ENCODE measurements around the gene RPS6KL1.

Gene RPS6KL1, protein sequence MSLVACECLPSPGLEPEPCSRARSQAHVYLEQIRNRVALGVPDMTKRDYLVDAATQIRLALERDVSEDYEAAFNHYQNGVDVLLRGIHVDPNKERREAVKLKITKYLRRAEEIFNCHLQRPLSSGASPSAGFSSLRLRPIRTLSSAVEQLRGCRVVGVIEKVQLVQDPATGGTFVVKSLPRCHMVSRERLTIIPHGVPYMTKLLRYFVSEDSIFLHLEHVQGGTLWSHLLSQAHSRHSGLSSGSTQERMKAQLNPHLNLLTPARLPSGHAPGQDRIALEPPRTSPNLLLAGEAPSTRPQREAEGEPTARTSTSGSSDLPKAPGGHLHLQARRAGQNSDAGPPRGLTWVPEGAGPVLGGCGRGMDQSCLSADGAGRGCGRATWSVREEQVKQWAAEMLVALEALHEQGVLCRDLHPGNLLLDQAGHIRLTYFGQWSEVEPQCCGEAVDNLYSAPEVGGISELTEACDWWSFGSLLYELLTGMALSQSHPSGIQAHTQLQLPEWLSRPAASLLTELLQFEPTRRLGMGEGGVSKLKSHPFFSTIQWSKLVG

GRCh38 chr14:74922752-74923401, at the start of gene RPS6KL1:
Gene RPS6KL1, minus strand, starts transcription at chr14:74923260. Its CDS starts 1,719 bp downstream, at chr14:74921541.
- DNase-seq, result peak; percentile 59

- no peak for DNase-seq
Measured at GRCh38 chr14:74968811-74969210, 45.8 kb upstream of the RPS6KL1 start.

DNA sequence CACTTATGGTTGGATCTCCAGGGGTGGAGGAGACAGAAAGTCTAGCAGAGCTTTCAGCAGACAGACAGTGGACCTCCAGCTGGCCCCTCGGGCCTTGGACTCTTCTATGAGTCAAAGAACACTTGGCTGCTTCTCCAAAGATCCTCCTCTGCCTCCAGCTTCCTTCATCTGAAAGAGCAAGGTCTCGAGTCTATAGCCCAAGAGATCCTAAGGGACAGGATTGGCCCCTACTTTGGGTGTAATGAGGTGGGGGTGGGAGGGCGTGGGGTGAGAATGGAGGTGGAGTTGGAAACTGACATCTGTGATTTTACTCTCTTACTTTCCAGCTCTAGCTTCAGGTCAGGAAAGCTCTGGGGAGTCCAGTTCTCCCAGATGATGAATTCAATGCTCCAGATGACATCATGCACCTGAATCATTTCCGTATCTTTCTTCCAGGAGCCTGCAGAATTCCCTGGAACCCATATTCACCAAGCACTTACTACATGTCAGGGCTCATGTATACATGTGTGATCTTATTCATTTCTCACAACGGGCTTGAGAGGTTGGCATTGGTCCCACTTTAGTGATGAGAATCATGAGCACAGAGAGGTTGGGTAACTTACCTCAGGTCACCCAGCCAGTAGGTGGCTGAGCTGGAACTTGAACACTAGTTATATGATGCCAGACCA, 42.6 kb upstream of the RPS6KL1 start:
- DNase-seq, result no peak

- no peak for DNase-seq
Measured at GRCh38 chr14:74964787-74965485, 41.9 kb upstream of the RPS6KL1 start.

GRCh38 chr14:74963705-74964271, 40.7 kb upstream of the RPS6KL1 start:
- DNase-seq, result no peak

DNA sequence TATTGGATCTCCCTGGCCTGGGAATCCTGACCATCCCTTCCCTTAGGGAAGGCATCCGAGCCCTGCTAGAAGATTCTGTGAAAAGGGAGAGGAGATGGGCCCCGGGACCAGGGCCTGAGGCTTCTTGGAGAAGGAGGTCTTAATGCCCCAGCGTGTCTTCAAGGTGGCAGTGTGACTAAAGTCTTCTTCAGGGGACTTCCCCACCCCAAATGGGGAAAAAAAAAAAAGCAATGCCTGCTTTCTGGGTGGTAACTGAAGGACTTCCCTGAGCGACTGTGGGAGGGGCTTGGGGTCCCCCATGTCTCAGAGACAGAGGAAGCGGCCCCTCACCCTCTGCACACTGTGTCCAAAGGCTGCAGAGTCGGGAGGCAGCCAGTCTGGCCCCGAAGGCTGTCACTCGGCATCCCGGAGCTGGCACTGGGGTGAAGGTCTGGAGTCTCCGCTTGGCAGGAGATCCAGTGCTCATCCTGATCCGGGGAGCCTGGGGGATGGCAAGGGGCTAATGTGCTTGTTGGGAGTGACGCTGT, 40.2 kb upstream of the RPS6KL1 start:
- no peak for DNase-seq

- DNase-seq, result no peak
Measured at GRCh38 chr14:74962493-74962892, 39.4 kb upstream of the RPS6KL1 start.

DNA sequence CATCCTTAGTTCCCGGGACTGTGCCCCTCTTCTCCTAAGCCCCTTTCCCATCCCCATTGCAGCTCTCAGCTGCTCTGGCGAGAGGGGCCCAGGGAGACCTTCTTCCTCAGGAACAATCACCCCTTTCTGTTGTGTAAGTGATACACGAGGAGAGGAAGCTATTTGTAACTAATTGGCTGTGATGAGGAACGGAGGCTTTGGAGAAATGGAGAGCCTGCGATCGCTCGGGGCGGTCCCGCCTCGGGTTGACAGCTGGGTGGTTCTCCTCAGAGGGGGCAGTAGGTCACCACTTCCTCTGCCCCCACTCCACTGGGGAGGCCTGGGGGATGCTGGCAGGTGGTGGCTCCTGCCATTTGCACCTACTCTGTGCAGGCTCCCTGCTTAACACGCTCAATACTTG, 39.0 kb upstream of the RPS6KL1 start:
- DNase-seq, result no peak

DNA sequence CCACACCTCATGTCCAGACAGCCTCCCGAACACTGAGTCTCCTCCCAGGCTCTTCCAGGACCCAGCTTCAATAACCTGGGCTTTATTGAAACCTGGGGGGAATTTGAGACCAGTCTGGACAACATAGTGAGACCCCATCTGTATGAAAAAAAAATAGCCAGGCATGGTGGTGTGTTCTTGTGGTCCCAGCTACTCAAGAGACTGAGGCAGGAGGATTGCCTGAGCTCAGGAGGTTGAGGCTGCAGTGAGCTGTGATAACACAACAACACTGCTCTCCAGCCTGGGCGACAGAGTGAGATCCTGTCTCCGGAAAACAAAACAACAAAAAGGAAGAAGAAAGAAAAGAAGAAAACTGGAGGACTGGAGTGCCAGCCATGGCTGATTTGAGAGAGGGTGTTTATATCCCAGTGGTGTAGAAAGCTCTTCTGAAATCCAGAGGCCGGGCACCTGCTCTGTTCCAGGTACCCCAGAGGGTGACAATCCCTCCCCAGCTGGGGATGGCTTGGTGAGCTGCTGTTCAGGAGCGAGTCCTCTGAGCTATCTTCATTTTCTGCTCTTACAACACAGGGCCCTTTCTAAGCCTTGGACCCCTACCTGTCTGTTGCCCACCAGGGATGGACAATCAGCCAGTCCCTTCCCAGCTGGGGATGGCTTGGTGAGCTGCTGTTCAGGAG, 38.3 kb upstream of the RPS6KL1 start:
- DNase-seq, result no peak

DNA sequence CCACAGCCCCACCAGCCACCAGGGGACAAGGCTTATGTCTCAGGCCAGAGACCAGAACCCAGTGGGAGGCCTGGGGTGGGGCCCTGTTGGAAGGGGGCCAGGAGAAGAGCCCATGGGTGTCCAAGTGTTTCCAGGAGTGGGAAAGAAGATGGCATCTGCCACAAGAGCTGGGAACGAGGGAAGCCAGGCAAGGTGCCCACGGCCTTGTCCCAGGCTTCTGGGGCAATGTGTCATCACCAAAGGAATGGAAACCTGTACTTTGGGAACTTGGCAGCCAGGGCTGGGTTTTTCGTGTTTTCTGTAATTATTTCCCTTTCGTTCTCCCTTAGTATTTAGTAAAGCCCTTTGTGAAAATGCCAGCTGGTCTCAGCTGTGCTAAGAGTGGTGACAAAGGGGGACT, 37.7 kb upstream of the RPS6KL1 start:
- DNase-seq, result no peak

GRCh38 chr14:74959596-74960180, 36.6 kb upstream of the RPS6KL1 start:
- no peak for DNase-seq

GRCh38 chr14:74956280-74957072, 33.4 kb upstream of the RPS6KL1 start:
- DNase-seq, result no peak

DNA sequence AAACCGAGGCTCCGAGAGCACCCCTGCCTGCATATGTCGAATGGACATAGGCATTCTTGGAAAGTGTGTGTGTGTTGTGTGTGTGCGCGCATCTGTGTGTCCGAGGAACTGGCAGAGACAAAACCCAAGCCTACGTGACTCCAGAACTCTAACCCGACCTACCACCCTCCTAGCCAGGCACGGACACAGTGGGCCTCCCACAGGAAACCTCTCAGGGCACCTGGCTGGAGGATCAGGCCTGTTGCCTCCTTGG, 32.9 kb upstream of the RPS6KL1 start:
- DNase-seq, result no peak

DNA sequence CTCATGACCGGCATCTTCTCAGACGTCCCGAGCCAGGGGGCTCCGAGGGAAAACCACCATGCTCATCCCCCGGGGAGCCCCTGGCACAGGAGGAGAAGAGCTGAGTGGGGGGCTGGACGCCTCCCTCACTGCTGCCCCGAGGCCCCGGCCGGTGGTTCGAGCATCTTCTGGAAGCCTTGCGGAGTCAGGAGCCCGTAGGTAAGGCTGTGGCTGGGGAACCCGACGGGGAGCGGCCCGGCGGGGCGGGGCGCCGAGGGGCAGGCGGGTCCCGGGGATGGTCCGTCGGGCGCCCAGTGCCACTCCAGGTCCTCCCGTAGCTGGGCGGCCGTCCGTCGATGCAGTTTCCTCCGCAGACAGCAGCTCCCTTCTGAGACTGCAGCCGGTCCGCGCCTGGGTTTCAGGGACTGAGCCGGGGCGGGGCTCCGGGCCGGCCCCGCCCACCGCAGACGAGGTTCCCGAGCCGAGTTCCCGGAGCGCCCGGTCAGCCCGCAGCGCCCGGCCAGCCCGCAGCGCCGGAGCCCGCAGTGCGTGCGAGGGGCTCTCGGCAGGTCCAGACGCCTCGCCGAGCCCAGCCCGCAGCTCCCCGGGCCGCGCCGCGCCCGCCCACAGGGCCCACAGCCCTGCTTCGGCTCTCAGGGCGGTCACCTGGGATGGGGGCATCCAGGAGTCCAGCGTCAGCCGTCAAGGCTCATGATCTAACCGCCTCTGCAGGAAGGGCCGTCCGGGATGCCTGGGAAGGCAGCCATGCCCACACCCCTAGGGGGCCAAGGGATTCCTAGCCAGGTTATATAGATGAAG, 32.4 kb upstream of the RPS6KL1 start, which contains the start of gene PGF:
Gene PGF (minus strand): TSS at position 369 of the 798 bp plus-strand sequence. CDS start 355 bp downstream, at position 14.
- DNase-seq, result no peak

DNA sequence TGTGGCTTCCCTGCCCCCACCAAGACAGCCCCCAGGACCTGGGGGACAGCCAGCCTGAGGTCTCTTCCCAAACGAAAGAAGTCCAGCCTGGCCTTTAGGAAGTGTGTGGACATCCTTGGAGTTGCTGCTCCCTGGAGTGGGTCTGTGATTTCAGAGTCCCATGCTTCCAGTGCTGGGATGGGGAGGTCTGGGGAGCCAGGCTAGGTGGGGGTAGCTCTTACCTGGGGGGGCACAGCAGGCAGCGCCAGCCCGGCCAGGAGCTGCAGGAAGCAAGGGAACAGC, 31.8 kb upstream of the RPS6KL1 start:
- no peak for DNase-seq

DNA sequence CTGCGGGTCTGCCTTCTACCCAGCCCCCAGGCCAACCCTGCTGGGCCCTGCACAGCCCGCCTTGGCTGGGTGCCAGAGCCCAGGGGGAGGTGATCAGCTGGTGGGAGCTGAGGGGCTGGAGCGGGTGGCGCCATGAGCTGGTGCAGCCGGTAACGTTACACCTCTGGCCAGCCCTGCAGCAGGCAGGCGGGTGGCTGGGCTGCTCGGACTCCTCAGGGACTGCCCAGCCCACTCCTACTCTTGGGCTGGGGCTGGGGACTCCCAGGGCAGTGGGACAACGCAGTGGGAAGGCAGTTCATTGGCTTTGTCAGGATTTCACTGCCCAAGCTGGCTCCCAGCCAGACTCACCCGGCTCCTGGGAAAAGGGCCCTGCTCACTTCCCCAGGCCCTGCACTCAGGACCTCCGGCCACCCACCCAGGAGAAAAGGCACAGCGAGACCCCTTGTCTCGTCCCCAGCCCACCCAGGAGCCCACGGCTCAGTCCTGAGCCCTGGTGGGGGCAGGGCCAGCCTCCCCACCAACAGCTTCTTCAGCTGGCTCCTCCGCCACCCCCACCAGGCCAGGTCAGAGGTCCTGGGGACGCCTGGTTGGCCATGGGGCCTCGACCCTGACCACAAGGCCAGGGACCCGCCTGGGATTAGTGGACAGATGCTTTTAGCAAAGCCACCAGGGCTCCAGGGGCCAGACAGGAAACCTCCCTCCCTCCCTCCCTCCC, 31.3 kb upstream of the RPS6KL1 start:
- DNase-seq, result no peak

DNA sequence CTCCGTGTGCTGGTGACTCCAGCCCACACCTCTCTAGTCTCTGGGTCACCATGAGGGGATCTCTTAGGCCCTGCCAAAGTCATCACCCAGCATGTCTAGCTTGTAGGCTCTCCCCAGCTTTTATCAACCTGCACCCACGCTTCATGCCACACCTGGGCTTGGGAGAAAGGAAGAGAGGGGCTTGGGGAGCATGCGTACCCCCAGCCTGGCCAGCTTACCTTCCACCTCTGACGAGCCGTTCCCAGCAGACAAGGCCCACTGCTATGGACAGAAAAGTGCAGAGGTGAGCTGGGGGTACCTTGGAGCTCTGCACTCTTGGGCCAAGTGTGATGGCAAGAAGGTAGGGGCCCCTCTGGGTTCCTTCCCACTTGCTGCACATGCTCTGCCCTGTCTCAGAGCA, 30.6 kb upstream of the RPS6KL1 start:
- DNase-seq, result no peak

- no peak for DNase-seq
Measured at GRCh38 chr14:74952697-74953484, 29.8 kb upstream of the RPS6KL1 start.

Measured in NCI-H2029 (cell line).